BJ (cell line): ENCODE results near the gene EXTL1. TPM values are rescaled to one million over a fixed set of nuclear protein-coding genes. Genes with fewer than 3 reads are reported as not detected.

Experiments used
- polyA plus RNA-seq: library from polyadenylated mRNA; depleted of rRNA; stranded (reverse); fragments of >200 nt; gene quantifications from 2 replicates; pipeline ENCODE4 v1.2.3, GENCODE V29; 2011; rRNA removed
- small RNA-seq: library from RNA; depleted of rRNA; stranded (forward); fragments of <200 nt; gene quantifications from one replicate; pipeline ENCODE3, GENCODE V24; 2012; ENCODE audit warnings: low replicate concordance, low read depth; ENCODE audit not compliant: insufficient read length

Gene EXTL1
- polyA plus RNA-seq, 1 experiment: 5.0 TPM

Small RNAs within 50 kb of the gene (small RNA-seq; reads per million reads assigned to genes)
- gene RF00283 (not detected), gene RF00492 (not detected)

Other genes starting within 250 kb of the EXTL1 start
- 29.4 and 39.9 TPM in 2 replicates for gene SELENON, start 221.6 kb upstream of the EXTL1 start, polyA plus RNA-seq
- 57.8 and 93.7 TPM in 2 replicates for gene MTFR1L, start 201.8 kb upstream of the EXTL1 start, polyA plus RNA-seq
- 1.4 and 2.8 TPM in 2 replicates for gene AUNIP, start 162.3 kb upstream of the EXTL1 start, polyA plus RNA-seq
- 10.5 and 12.6 TPM in 2 replicates for gene PAQR7, start 146.1 kb upstream of the EXTL1 start, polyA plus RNA-seq
- gene STMN1, start 115.4 kb upstream of the EXTL1 start, polyA plus RNA-seq: 57.1 and 80.5 TPM in 2 replicates
- 11.9 and 13.2 TPM in 2 replicates for gene PAFAH2, start 23.7 kb upstream of the EXTL1 start, polyA plus RNA-seq
- gene SLC30A2, start 24.3 kb downstream of the EXTL1 start, polyA plus RNA-seq: not detected in 2 replicates
- not detected in 2 replicates for gene TRIM63, start 45.9 kb downstream of the EXTL1 start, polyA plus RNA-seq
- gene PDIK1L, start 90.0 kb downstream of the EXTL1 start, polyA plus RNA-seq: 1.4 and 2.9 TPM in 2 replicates
- not detected in 2 replicates for gene FAM110D, start 137.3 kb downstream of the EXTL1 start, polyA plus RNA-seq
- not detected in 2 replicates for gene C1orf232, start 147.2 kb downstream of the EXTL1 start, polyA plus RNA-seq
- 26.3 and 30.2 TPM in 2 replicates for gene ZNF593, start 148.1 kb downstream of the EXTL1 start, polyA plus RNA-seq
- gene ZNF593OS, start 150.1 kb downstream of the EXTL1 start, polyA plus RNA-seq: not detected in 2 replicates
- gene CNKSR1, start 155.7 kb downstream of the EXTL1 start, polyA plus RNA-seq: 0.23 and 0.63 TPM in 2 replicates
- gene CATSPER4, start 168.8 kb downstream of the EXTL1 start, polyA plus RNA-seq: not detected in 2 replicates
- gene CEP85, start 212.4 kb downstream of the EXTL1 start, polyA plus RNA-seq: 9.4 and 10.8 TPM in 2 replicates